WTC11 (cell line): ENCODE measurements around the gene CPNE8. TPM values are rescaled to one million over a fixed set of nuclear protein-coding genes. Genes with fewer than 3 reads are reported as not detected.

ENCODE experiments used
- ATAC-seq: fragments of 200-7000 bp; cut with Tn5 transposase; 2 replicates; pipeline ENCODE4 v1.10.0; 2021; ENCODE audit warnings: mild to moderate bottlenecking, moderate library complexity
- CTCF ChIA-PET: fragments of 300-600 bp; sonication (Branson Sonifier 250); formaldehyde crosslinking; loops from one replicate; lab custom pipeline; 2021; ENCODE audit warnings: antibody characterized with exemption; lab: Charles Lee
- POLR2A ChIA-PET: fragments of 350-600 bp; sonication (Branson Sonifier 250); formaldehyde crosslinking; loops from one replicate; lab custom pipeline; 2021; ENCODE audit warnings: antibody characterized with exemption; lab: Charles Lee
- DNase-seq: peaks from one replicate; pipeline ENCODE4 v3.0.0; 2021; ENCODE audit warnings: low spot score
- H3K27ac Mint-ChIP-seq: 2 replicates; pipeline ENCODE4 v1.8.0; 2021; ENCODE audit warnings: mixed read lengths
- H3K27me3 Mint-ChIP-seq: 2 replicates; pipeline ENCODE4 v1.8.0; 2021; ENCODE audit warnings: low read depth, mild to moderate bottlenecking, moderate library complexity, mixed read lengths
- H3K36me3 Mint-ChIP-seq: 2 replicates; pipeline ENCODE4 v1.8.0; 2021; ENCODE audit warnings: mixed read lengths
- H3K4me1 Mint-ChIP-seq: 2 replicates; pipeline ENCODE4 v1.8.0; 2022; ENCODE audit warnings: mixed read lengths
- H3K4me3 Mint-ChIP-seq: 2 replicates; pipeline ENCODE4 v1.8.0; 2021; ENCODE audit warnings: mild to moderate bottlenecking, moderate library complexity, mixed read lengths
- H3K9me3 Mint-ChIP-seq: 2 replicates; pipeline ENCODE4 v1.8.0; 2021; ENCODE audit warnings: mixed read lengths
- ATF1 ChIP-seq: sonication (generic); formaldehyde crosslinking; IDR thresholded peaks from 2 replicates; pipeline ENCODE4 v1.8.1; 2023; ENCODE audit warnings: mild to moderate bottlenecking, moderate library complexity, missing genetic modification reagents
- CREB1 ChIP-seq: sonication (generic); formaldehyde crosslinking; IDR thresholded peaks from 2 replicates; pipeline ENCODE4 v1.8.0; 2023; ENCODE audit warnings: mild to moderate bottlenecking, missing genetic modification reagents
- GRHL2 ChIP-seq: fragments of 250-450 bp; sonication (Bioruptor Pico); IDR thresholded peaks from 2 replicates; pipeline ENCODE4 v1.8.0; 2022; ENCODE audit warnings: mild to moderate bottlenecking, moderate library complexity; ENCODE audit not compliant: insufficient replicate concordance, severe bottlenecking
- JUN ChIP-seq: sonication (generic); formaldehyde crosslinking; IDR thresholded peaks from 2 replicates; pipeline ENCODE4 v1.8.0; 2023; ENCODE audit warnings: mild to moderate bottlenecking, missing genetic modification reagents
- KAT7 ChIP-seq: sonication (generic); formaldehyde crosslinking; IDR thresholded peaks from 2 replicates; pipeline ENCODE4 v1.8.1; 2023; ENCODE audit warnings: missing genetic modification reagents, mild to moderate bottlenecking, borderline replicate concordance
- MXD4 ChIP-seq: fragments of 250-450 bp; sonication (Bioruptor Pico); IDR thresholded peaks from 2 replicates; pipeline ENCODE4 v1.8.0; 2021; ENCODE audit warnings: mild to moderate bottlenecking, moderate library complexity, borderline replicate concordance
- NFYB ChIP-seq: sonication (generic); formaldehyde crosslinking; conservative IDR thresholded peaks from 2 replicates; pipeline ENCODE4 v1.8.0; 2022; ENCODE audit warnings: low read depth, missing genetic modification reagents
- NR3C1 ChIP-seq: sonication (generic); formaldehyde crosslinking; conservative IDR thresholded peaks from 2 replicates; pipeline ENCODE4 v1.8.1; 2023; ENCODE audit warnings: low read depth, mild to moderate bottlenecking, missing genetic modification reagents
- OVOL2 ChIP-seq: fragments of 250-450 bp; sonication (Bioruptor Pico); IDR thresholded peaks from 2 replicates; pipeline ENCODE4 v1.9.0; 2021; ENCODE audit warnings: mild to moderate bottlenecking, borderline replicate concordance
- PRDM15 ChIP-seq: sonication (generic); formaldehyde crosslinking; IDR thresholded peaks from 2 replicates; pipeline ENCODE4 v1.8.0; 2022; ENCODE audit warnings: missing genetic modification reagents
- PRRX2 ChIP-seq: fragments of 250-450 bp; sonication (Bioruptor Pico); IDR thresholded peaks from 2 replicates; pipeline ENCODE4 v1.8.0; 2021; ENCODE audit warnings: mild to moderate bottlenecking
- SMAD3 ChIP-seq: sonication (generic); formaldehyde crosslinking; IDR thresholded peaks from 2 replicates; pipeline ENCODE4 v1.8.0; 2022; ENCODE audit warnings: missing genetic modification reagents, mild to moderate bottlenecking, borderline replicate concordance
- SP1 ChIP-seq: sonication (generic); formaldehyde crosslinking; conservative IDR thresholded peaks from 2 replicates; pipeline ENCODE4 v1.8.1; 2022; ENCODE audit warnings: missing genetic modification reagents
- TCF7 ChIP-seq: sonication (generic); formaldehyde crosslinking; IDR thresholded peaks from 2 replicates; pipeline ENCODE4 v1.8.0; 2022; ENCODE audit warnings: mild to moderate bottlenecking, low read depth, missing genetic modification reagents, moderate library complexity
- ZMAT4 ChIP-seq: fragments of 250-450 bp; sonication (Bioruptor Pico); IDR thresholded peaks from 2 replicates; pipeline ENCODE4 v1.9.0; 2021; ENCODE audit warnings: mild to moderate bottlenecking
- ZNF219 ChIP-seq: sonication (generic); formaldehyde crosslinking; IDR thresholded peaks from 2 replicates; pipeline ENCODE4 v1.8.0; 2023; ENCODE audit warnings: missing genetic modification reagents, mild to moderate bottlenecking, borderline replicate concordance
- ZNF396 ChIP-seq: fragments of 250-450 bp; sonication (Bioruptor Pico); IDR thresholded peaks from 2 replicates; pipeline ENCODE4 v1.8.0; 2021; ENCODE audit warnings: mild to moderate bottlenecking, moderate library complexity, borderline replicate concordance
- ZNF532 ChIP-seq: fragments of 250-450 bp; sonication (Bioruptor Pico); IDR thresholded peaks from 2 replicates; pipeline ENCODE4 v1.9.0; 2021; ENCODE audit warnings: mild to moderate bottlenecking, borderline replicate concordance
- total RNA-seq: library from RNA; stranded (reverse); gene quantifications from 3 replicates; pipeline ENCODE4 v1.2.3, GENCODE V29; 2021
- TF ChIP-seq, protein P1 (sequence below): sonication (generic); formaldehyde crosslinking; IDR thresholded peaks from 2 replicates; pipeline ENCODE4 v1.8.1; 2022; ENCODE audit warnings: low read depth, missing genetic modification reagents, borderline replicate concordance
- TF ChIP-seq, protein P2 (sequence below): sonication (generic); formaldehyde crosslinking; IDR thresholded peaks from 2 replicates; pipeline ENCODE4 v1.8.1; 2022; ENCODE audit warnings: low read depth, mild to moderate bottlenecking, moderate library complexity, missing genetic modification reagents, borderline replicate concordance
- TF ChIP-seq, protein P3 (sequence below): sonication (generic); formaldehyde crosslinking; IDR thresholded peaks from 2 replicates; pipeline ENCODE4 v1.8.1; 2023; ENCODE audit warnings: mild to moderate bottlenecking, moderate library complexity, missing genetic modification reagents
- TF ChIP-seq, protein P4 (sequence below): sonication (generic); formaldehyde crosslinking; conservative IDR thresholded peaks from 2 replicates; pipeline ENCODE4 v1.8.1; 2022; ENCODE audit warnings: mild to moderate bottlenecking, missing genetic modification reagents

Gene CPNE8
- total RNA-seq, 1 experiment from 2014 or later = 8.3 TPM

GRCh38 chr12:38721611-38722252 is 183.7 kb downstream of the CPNE8 start:
- Mint-ChIP-seq H3K36me3 (no peaks in the 10 kb centered on the region), H3K4me3 (no peak overlapping the region), H3K4me1 (no peaks in the 10 kb centered on the region), H3K27me3 (no peaks in the 10 kb centered on the region), H3K27ac (no peak overlapping the region), H3K9me3 (peaks cover 3% of the 10 kb centered on the region)
- no peak for ATAC-seq
- no peak for TF ChIP-seq ZNF396 (CRISPR knock-in tag)
- TF ChIP-seq TCF7 (CRISPR knock-in tag) = no peak
- no peak for TF ChIP-seq NR3C1 (CRISPR knock-in tag)
- TF ChIP-seq ZNF532 (CRISPR knock-in tag) = no peak
- TF ChIP-seq, protein P1, sequence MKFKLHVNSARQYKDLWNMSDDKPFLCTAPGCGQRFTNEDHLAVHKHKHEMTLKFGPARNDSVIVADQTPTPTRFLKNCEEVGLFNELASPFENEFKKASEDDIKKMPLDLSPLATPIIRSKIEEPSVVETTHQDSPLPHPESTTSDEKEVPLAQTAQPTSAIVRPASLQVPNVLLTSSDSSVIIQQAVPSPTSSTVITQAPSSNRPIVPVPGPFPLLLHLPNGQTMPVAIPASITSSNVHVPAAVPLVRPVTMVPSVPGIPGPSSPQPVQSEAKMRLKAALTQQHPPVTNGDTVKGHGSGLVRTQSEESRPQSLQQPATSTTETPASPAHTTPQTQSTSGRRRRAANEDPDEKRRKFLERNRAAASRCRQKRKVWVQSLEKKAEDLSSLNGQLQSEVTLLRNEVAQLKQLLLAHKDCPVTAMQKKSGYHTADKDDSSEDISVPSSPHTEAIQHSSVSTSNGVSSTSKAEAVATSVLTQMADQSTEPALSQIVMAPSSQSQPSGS = no peak
- TF ChIP-seq, protein P2, sequence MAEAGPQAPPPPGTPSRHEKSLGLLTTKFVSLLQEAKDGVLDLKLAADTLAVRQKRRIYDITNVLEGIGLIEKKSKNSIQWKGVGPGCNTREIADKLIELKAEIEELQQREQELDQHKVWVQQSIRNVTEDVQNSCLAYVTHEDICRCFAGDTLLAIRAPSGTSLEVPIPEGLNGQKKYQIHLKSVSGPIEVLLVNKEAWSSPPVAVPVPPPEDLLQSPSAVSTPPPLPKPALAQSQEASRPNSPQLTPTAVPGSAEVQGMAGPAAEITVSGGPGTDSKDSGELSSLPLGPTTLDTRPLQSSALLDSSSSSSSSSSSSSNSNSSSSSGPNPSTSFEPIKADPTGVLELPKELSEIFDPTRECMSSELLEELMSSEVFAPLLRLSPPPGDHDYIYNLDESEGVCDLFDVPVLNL (CRISPR knock-in tag) = no peak
- no peak for TF ChIP-seq SP1
- no peak for TF ChIP-seq MXD4 (CRISPR knock-in tag)
- TF ChIP-seq OVOL2 (CRISPR knock-in tag) = no peak
- TF ChIP-seq, protein P3, sequence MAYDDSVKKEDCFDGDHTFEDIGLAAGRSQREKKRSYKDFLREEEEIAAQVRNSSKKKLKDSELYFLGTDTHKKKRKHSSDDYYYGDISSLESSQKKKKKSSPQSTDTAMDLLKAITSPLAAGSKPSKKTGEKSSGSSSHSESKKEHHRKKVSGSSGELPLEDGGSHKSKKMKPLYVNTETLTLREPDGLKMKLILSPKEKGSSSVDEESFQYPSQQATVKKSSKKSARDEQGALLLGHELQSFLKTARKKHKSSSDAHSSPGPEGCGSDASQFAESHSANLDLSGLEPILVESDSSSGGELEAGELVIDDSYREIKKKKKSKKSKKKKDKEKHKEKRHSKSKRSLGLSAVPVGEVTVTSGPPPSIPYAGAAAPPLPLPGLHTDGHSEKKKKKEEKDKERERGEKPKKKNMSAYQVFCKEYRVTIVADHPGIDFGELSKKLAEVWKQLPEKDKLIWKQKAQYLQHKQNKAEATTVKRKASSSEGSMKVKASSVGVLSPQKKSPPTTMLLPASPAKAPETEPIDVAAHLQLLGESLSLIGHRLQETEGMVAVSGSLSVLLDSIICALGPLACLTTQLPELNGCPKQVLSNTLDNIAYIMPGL (CRISPR knock-in tag) = no peak
- no peak for TF ChIP-seq ATF1
- no peak for TF ChIP-seq KAT7
- no peak for TF ChIP-seq ZNF219
- TF ChIP-seq GRHL2 (CRISPR knock-in tag) = no peak
- TF ChIP-seq, protein P4, sequence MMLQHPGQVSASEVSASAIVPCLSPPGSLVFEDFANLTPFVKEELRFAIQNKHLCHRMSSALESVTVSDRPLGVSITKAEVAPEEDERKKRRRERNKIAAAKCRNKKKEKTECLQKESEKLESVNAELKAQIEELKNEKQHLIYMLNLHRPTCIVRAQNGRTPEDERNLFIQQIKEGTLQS = no peak
- TF ChIP-seq NFYB (CRISPR knock-in tag) = no peak
- POLR2A ChIA-PET = no interaction called here
- DNase-seq = no peak
- CTCF ChIA-PET = interaction anchor here (1.0 to 1.7 kb wide), 6 partner anchors 9 to 385 kb away, joined by 3 to 5 read pairs (median 4); no protein-coding TSS in a partner anchor

GRCh38 chr12:38720661-38721060 is 184.7 kb downstream of the CPNE8 start:
- H3K27ac Mint-ChIP-seq = no peak overlapping the region
- H3K9me3 Mint-ChIP-seq = peaks cover 13% of the 10 kb centered on the region
- no peaks in the 10 kb centered on the region for H3K27me3 Mint-ChIP-seq
- CTCF ChIA-PET = interaction anchor here (0.6 to 1.7 kb wide), 6 partner anchors 8 to 869 kb away, joined by 3 to 5 read pairs (median 4); no protein-coding TSS in a partner anchor
- POLR2A ChIA-PET = no interaction called here
- no peaks in the 10 kb centered on the region for H3K36me3 Mint-ChIP-seq
- H3K4me3 Mint-ChIP-seq = no peak overlapping the region
- no peaks in the 10 kb centered on the region for H3K4me1 Mint-ChIP-seq
- ATAC-seq = no peak; the same call in none of the 2 replicates
- no peak for DNase-seq
- no peak for TF ChIP-seq JUN (CRISPR knock-in tag)
- no peak for TF ChIP-seq ZMAT4 (CRISPR knock-in tag)
- no peak for TF ChIP-seq CREB1 (CRISPR knock-in tag)
- no peak for TF ChIP-seq SMAD3 (CRISPR knock-in tag)
- TF ChIP-seq, protein P4 = no peak
- no peak for TF ChIP-seq PRDM15 (CRISPR knock-in tag)
- no peak for TF ChIP-seq PRRX2 (CRISPR knock-in tag)
